GM20431 (cell line): ENCODE results near the gene UFD1.

Source experiments
- in situ Hi-C: fragments of 300-500 bp; cut with MseI, MboI; formaldehyde crosslinking; loops from one replicate; pipeline ENCODE4 v1.15.0; 2020; ENCODE audit warnings: low sequenced_read_pairs; ENCODE audit not compliant: unreplicated experiment

UFD1 gene

DNA sequence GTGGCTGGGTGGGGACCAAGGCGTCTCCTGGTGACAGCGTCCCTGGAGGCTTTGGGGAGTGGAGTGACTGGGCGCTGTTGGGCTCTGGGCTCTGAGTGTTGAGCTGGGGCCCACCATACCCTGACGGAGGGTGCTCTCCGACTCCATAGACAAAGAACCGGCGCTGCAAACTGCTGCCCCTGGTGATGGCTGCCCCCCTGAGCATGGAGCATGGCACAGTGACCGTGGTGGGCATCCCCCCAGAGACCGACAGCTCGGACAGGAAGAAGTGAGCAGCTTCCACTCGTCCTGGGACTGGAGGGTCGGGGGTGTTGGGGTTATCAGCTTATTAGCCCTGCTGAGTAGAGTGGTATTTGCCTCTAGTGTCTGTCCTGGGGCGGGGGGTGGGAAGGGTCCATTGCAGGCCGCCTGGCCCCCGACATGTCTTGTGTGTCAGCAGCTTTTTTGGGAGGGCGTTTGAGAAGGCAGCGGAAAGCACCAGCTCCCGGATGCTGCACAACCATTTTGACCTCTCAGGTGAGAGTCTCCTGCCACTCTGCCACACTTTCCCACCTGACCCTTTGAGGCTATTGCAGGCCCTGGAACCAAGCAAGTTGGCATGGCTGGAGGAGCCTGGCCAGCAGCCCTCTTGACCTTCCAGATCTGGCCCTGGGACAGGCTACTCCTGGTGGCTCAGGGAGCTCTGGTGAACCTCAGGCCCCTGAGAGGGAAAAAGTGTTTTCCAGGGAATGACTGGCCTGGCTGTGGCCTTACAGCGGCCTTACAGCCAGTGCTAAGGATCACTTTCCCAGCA lies 37.6 kb upstream of the UFD1 start:
- in situ Hi-C loops, result no loop called here

- in situ Hi-C loops, result no loop called here
Measured at GRCh38 chr22:19515654-19516377, 36.8 kb upstream of the UFD1 start.

- in situ Hi-C loops, result no loop called here
Measured at GRCh38 chr22:19514831-19515565, 36.0 kb upstream of the UFD1 start.

- in situ Hi-C loops, result no loop called here
Measured at GRCh38 chr22:19513823-19514222, 34.8 kb upstream of the UFD1 start.

GRCh38 chr22:19510919-19511341 lies 31.9 kb upstream of the UFD1 start:
- in situ Hi-C loops, result no loop called here

DNA sequence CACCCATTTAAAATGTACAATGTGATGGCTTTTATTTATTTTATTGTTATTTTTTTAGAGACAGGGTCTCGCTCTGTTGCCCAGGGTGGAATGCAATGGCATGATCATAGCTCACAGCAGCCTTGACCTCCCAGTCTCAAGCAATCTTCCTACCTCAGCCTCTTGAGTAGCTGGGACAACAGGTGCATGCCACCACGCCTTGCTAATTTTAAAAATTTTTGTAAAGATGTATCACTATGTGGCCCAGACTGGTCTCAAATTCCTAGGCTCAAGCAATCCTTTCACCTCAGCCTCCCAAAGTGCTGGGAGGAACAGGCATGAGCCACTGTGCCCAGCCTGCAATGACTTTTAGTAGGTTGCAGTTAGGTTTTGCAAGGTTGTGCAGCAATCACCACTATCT lies 30.9 kb upstream of the UFD1 start:
- in situ Hi-C loops, result loop anchor here (10.0 kb wide), 1 partner anchor 125 kb away; no protein-coding TSS in a partner anchor

- in situ Hi-C loops, result loop anchor here (10.0 kb wide), 1 partner anchor 126 kb away; no protein-coding TSS in a partner anchor
Measured at GRCh38 chr22:19509191-19509590, 30.2 kb upstream of the UFD1 start.

GRCh38 chr22:19508024-19508776 lies 29.2 kb upstream of the UFD1 start:
- in situ Hi-C loops, result loop anchor here (10.0 kb wide), 1 partner anchor 127 kb away; no protein-coding TSS in a partner anchor

- in situ Hi-C loops, result loop anchor here (10.0 kb wide), 1 partner anchor 127 kb away; no protein-coding TSS in a partner anchor
Measured at GRCh38 chr22:19507534-19507861, 28.5 kb upstream of the UFD1 start.

- in situ Hi-C loops, result loop anchor here (10.0 kb wide), 1 partner anchor 129 kb away; no protein-coding TSS in a partner anchor
Measured at GRCh38 chr22:19506212-19506611, 27.2 kb upstream of the UFD1 start.

DNA sequence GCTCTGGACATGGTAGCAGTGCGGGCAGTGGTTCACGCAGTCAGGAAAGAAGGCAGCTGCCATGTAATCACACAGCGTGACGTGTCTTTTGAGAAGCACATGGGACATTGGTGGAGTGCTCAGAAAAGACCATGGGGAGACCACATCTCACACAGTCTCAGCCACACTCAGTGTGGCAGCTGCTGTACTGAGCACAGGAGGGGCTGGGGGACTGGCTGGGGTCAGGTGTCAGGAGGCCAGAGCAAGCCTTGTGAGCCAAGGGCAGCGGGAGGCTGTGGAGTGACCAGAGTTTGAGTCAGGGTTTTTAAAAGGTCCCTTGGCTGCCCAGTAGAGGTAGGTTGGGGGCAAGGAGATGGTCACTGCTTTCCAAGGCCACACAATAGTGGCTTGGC lies 26.7 kb upstream of the UFD1 start:
- in situ Hi-C loops, result loop anchor here (10.0 kb wide), 1 partner anchor 129 kb away; no protein-coding TSS in a partner anchor

- in situ Hi-C loops, result loop anchor here (10.0 kb wide), 1 partner anchor 130 kb away; no protein-coding TSS in a partner anchor
Measured at GRCh38 chr22:19504900-19505734, 26.1 kb upstream of the UFD1 start.

DNA sequence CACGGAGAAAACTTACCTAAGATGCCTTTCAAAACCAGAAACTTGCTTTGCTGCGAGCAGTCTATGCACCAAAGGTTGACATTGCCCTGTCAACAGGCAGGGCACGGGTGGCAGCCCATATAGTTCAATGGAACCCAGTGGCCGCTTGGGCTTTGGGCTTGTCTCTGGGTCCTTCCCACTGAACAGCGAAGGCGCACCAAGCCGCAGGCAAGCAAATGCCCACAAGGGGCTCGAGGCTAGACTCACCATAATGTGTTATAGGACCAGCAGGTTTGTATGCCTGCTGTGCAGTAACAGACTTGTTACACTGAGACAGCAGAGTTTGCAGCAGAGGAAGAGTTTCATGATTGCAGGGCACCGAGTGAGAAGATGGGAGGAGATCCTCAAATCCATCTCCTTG lies 24.9 kb upstream of the UFD1 start:
- in situ Hi-C loops, result loop anchor here (10.0 kb wide), 1 partner anchor 131 kb away; no protein-coding TSS in a partner anchor

DNA sequence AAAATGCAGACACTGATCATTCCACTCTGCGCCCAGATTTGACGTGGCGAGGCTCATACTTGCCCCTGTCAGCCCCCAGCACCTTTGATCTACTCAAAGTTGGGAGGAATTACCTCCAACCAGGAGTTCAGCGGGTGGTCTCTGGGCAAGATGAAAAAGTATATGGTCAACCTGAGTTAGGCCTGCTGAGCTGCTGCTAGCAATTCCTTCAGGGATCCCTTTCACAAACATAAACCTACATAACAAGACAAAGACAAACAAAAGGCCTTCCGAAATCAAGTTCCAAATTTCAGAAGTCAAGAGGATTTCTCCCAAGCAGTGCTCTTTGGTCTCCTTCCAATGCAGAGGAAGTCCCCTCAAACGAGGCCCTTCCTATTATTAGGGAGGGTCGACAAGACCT lies 24.4 kb upstream of the UFD1 start:
- in situ Hi-C loops, result loop anchor here (10.0 kb wide), 1 partner anchor 131 kb away; no protein-coding TSS in a partner anchor

- in situ Hi-C loops, result loop anchor here (10.0 kb wide), 1 partner anchor 133 kb away; no protein-coding TSS in a partner anchor
Measured at GRCh38 chr22:19501897-19502447, 23.0 kb upstream of the UFD1 start.

DNA sequence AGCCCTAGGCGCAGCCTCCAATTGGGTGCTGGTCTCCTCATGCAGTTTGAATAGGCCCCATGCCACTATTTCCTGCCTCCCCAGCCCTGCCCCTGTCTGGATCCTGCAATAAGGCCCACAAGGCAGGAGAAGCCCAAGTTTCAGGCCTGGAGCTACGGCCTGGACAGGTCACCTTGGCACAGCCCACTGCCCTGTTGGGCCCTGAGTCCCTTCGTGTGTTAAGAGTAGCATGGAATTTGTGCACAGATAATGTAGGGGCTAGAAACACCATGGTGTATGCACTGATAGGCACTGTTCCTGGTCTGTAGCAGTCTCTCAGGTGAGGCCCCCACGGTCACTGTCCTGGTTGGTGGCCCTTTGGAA lies 20.9 kb upstream of the UFD1 start:
- in situ Hi-C loops, result loop anchor here (10.0 to 25.0 kb wide), 2 partner anchors 135 to 313 kb away; partner anchors contain the start of gene SLC25A1

- in situ Hi-C loops, result loop anchor here (25.0 kb wide), 1 partner anchor 312 kb away; the partner anchor contains the start of gene SLC25A1
Measured at GRCh38 chr22:19499236-19499879, 20.4 kb upstream of the UFD1 start.

DNA sequence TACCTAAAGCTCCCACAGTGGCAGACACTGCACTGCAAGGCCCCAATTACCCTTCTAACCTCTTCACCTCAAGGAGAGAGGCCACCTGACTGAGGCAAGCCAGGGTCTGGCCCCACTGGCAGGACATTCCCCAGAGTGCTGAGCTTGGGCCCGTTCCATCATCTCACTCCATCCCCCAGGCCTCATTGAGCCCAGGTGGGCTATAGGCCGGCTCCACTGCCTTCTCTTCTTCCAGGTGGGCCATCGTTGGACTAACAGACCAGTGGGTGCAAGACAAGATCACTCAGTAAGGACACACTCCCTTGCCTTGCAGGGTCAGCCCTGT lies 19.8 kb upstream of the UFD1 start:
- in situ Hi-C loops, result loop anchor here (25.0 kb wide), 1 partner anchor 312 kb away; the partner anchor contains the start of gene SLC25A1
